HG03039 (cell line): ENCODE results near the gene PGPEP1.
"Not testable (repeated sequence)": the region's sequence is repeated elsewhere in the genome, so short reads cannot be mapped to it uniquely, and the experiment has no call there.

Source experiments
- ATAC-seq: cut with Tn5 transposase; IDR thresholded peaks from one replicate; pipeline ENCODE4 v1.9.1; 2021; ENCODE audit warnings: mild to moderate bottlenecking, moderate library complexity; ENCODE audit not compliant: unreplicated experiment

The PGPEP1 gene

GRCh38 chr19:18389726-18390064, 49.3 kb downstream of the PGPEP1 start:
- ATAC-seq = no peak

GRCh38 chr19:18390065-18390907, 49.9 kb downstream of the PGPEP1 start:
- ATAC-seq = no peak

- ATAC-seq = no peak
These were observed 51.2 kb downstream of the PGPEP1 start for GRCh38 chr19:18391509-18392075.

- ATAC-seq = no peak
These were observed 52.0 kb downstream of the PGPEP1 start for GRCh38 chr19:18392417-18392816.

- no peak for ATAC-seq
These were observed 52.5 kb downstream of the PGPEP1 start for GRCh38 chr19:18392926-18393325.

GRCh38 chr19:18393836-18394235, 53.4 kb downstream of the PGPEP1 start:
- ATAC-seq = no peak

- ATAC-seq = no peak
These were observed 56.3 kb downstream of the PGPEP1 start for GRCh38 chr19:18396471-18397241.

GRCh38 chr19:18397242-18398202, 57.1 kb downstream of the PGPEP1 start, which contains the start of gene LRRC25:
LRRC25 (minus strand) TSS chr19:18397622; CDS start chr19:18396963, 659 bp downstream.
- no peak for ATAC-seq

GRCh38 chr19:18399008-18399407, 58.6 kb downstream of the PGPEP1 start:
- no peak for ATAC-seq

- no peak for ATAC-seq
These were observed 61.2 kb downstream of the PGPEP1 start for GRCh38 chr19:18401580-18402112.

GRCh38 chr19:18402455-18403248, 62.3 kb downstream of the PGPEP1 start:
- not testable (repeated sequence) for ATAC-seq

- ATAC-seq = not testable (repeated sequence)
These were observed 65.4 kb downstream of the PGPEP1 start for GRCh38 chr19:18405754-18406153.

- ATAC-seq = no peak
These were observed 66.4 kb downstream of the PGPEP1 start for GRCh38 chr19:18406749-18407148.

GRCh38 chr19:18408053-18408476, 67.7 kb downstream of the PGPEP1 start:
- no peak for ATAC-seq

GRCh38 chr19:18412610-18413239, 72.3 kb downstream of the PGPEP1 start:
- no peak for ATAC-seq

- no peak for ATAC-seq
These were observed 74.2 kb downstream of the PGPEP1 start for GRCh38 chr19:18414504-18415177.

GRCh38 chr19:18415178-18415867, 74.9 kb downstream of the PGPEP1 start:
- no peak for ATAC-seq

- ATAC-seq = no peak
These were observed 76.4 kb downstream of the PGPEP1 start for GRCh38 chr19:18416778-18417249.
